ENCODE results near the gene FEV.

The FEV gene

DNA sequence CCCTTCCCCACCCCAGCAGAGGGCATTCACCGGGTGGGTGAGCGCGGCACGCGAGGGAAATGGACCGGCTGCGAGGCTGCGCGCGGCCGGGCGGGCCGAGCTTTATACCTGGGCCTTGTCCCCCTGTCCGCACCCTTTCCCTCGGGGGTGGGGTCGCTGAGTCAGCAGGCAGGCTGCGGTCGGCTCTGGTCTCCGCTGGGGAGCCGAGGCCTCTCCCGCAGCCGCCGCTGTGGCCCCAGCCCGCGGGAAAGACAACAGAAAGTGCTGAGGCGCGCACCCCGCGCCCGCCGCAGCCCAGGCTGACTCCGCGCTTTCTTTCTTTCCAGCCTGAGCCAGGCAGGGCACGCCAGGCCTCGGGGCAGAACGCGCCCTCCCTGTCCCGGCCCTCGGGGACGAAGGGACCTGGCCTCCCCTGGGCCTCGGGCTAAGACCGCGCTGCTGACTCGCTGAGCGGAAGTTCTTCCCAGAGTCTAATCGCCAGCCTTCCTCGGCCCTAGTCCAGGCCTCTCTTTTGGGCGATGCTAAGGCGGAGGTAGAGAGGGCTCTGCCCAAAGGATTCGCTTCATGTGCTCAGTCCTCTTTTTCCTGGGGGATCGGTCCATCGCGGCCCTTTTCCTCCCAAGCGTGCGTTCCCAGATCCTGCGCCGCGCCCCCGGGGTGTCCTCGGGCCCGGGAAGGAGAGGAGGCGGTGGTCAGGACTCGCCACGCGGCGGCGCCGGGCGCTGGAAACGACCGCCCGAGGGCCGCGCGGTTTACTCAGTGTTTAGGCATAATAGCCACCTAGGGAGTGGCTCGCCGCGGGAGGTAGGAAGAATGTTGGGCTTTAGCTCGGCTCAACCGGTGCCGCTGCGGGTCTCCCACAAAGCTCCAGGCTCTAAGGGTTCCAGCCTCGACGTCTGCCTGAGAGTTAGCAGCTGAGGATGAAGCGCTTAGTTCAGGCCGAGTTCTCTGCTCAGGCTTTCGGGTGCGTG is 8.6 kb upstream of the FEV start, which contains the start of gene CRYBA2:
Gene CRYBA2 (minus strand): TSS at position 78 of the 971 bp plus-strand sequence. CDS start 246 bp downstream, outside the sequence.
- H3K4me3 ChIP-seq (ENCODE audit: low read depth, low read length), result no peak within 1 kb of the TSS
- no peaks in the 10 kb centered on the region for H3K36me3 ChIP-seq
- TF ChIP-seq, protein P1, sequence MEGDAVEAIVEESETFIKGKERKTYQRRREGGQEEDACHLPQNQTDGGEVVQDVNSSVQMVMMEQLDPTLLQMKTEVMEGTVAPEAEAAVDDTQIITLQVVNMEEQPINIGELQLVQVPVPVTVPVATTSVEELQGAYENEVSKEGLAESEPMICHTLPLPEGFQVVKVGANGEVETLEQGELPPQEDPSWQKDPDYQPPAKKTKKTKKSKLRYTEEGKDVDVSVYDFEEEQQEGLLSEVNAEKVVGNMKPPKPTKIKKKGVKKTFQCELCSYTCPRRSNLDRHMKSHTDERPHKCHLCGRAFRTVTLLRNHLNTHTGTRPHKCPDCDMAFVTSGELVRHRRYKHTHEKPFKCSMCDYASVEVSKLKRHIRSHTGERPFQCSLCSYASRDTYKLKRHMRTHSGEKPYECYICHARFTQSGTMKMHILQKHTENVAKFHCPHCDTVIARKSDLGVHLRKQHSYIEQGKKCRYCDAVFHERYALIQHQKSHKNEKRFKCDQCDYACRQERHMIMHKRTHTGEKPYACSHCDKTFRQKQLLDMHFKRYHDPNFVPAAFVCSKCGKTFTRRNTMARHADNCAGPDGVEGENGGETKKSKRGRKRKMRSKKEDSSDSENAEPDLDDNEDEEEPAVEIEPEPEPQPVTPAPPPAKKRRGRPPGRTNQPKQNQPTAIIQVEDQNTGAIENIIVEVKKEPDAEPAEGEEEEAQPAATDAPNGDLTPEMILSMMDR (IDR thresholded peaks at IDR 0.05; ENCODE audit: low read depth, low read length), result no peak
- peaks cover 40% of the 10 kb centered on the region for H3K4me1 ChIP-seq
- H3K9me3 ChIP-seq, result no peaks in the 10 kb centered on the region
- no peaks in the 10 kb centered on the region for H3K27me3 ChIP-seq
- no peak for DNase-seq

DNA sequence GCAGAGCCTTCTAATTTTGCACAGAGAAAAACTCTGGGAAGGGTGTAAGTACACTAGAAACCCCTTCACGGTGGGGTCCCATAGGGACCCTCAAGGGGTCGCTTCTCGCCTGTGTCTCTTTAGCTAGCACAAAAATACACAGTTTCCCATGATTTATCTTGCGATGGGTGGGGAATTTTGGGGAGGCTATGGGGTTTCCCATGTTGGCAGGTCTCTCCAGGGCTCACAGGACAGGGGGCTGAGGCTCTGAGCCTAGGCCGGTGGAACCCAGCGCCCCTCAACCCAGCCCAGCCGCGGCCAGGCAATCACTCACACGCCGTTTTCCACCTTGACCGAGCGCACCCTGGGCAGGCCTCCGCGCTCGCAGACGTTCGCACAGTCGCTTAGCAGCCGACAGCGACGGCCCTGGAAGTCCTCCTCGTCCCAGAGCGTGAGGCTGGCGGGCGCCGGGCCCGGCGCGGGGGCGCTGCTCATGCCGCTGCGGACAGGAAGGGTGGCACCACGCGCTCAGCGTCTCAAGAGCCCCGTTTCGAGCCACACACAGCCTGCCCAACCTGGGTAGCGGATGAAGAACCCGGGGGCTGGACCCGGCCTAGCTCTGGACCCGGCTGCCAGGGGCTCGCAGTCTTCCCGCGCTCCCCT is 7.8 kb upstream of the FEV start:
- Histone ChIP-seq H3K27me3 (no peaks in the 10 kb centered on the region), H3K4me1 (peaks cover 35% of the 10 kb centered on the region), H3K9me3 (no peaks in the 10 kb centered on the region), H3K4me3 (ENCODE audit: low read depth, low read length) (no peak overlapping the region), H3K36me3 (no peaks in the 10 kb centered on the region)
- TF ChIP-seq, protein P1 (IDR thresholded peaks at IDR 0.05; ENCODE audit: low read depth, low read length), result no peak
- no peak for DNase-seq

DNA sequence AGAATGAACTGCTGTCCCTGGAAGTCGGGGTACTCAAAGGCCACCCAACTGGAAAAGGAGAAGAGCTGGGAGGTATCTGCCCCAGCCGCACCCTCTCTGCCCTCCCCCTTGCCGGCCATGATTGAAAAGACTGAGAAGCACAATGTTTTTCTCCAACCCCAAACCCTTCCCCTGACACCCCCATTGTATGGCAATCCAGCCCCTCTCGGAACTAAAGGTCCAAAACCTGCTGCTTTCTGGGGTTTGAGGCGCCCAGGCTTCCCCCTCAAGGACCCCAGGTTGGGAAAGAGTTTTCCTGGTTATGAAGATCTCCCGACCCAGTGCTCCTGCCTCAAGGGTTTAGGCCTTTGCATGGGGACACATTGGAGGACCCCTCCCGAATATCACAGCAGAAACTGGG is 7.2 kb upstream of the FEV start:
- Histone ChIP-seq H3K9me3 (no peaks in the 10 kb centered on the region), H3K27me3 (no peaks in the 10 kb centered on the region), H3K4me3 (ENCODE audit: low read depth, low read length) (no peak overlapping the region), H3K36me3 (no peaks in the 10 kb centered on the region), H3K4me1 (peaks cover 31% of the 10 kb centered on the region)
- TF ChIP-seq, protein P1 (IDR thresholded peaks at IDR 0.05; ENCODE audit: low read depth, low read length), result no peak
- DNase-seq, result no peak

DNA sequence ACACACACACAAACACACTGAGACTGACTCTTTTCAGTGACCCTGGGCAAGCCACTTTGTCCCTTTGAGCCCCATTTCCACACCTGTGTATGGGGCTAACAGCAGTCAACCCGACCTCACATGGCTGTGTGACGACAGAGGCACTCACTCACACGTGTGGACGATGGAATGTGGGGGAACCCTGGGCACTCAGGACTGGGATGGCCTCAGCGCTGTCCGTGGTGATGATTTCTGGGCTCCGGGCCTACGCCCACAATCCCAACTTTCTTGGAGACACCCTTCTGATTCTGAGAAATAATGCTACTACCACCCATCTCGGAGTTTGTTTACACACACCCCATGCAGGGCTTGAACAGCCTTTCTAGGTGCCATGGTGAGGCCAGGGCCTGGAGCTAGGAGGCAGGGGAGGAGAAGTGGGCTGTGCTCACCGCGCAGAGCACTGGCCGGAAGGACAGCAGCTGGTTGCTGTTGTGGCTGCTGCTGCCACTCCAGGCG is 6.7 kb upstream of the FEV start:
- Histone ChIP-seq H3K4me3 (ENCODE audit: low read depth, low read length) (no peak overlapping the region), H3K27me3 (no peaks in the 10 kb centered on the region), H3K4me1 (peaks cover 28% of the 10 kb centered on the region), H3K36me3 (no peaks in the 10 kb centered on the region), H3K9me3 (no peaks in the 10 kb centered on the region)
- peak; percentile 50 for DNase-seq
- TF ChIP-seq, protein P1 (IDR thresholded peaks at IDR 0.05; ENCODE audit: low read depth, low read length), result no peak

DNA sequence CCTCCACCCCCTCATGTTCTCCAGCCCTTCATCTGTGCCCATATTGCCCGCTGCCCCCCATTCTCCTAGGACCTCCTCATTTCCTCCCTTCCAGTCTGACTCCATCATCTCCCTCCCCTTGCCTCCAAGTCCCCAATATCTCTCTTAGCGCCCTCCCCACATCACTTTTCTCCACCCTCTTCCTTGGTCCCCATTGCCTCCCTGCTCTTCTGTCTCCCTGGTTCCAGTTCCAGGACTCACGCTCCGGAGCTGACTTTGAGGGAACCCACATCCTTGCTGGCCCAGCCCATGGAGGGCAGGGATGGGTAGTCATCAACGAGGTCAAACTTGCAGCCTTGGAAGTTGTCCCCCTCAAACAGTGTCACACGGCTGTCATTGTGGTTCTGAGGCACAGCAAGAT is 5.6 kb upstream of the FEV start:
- peaks cover 31% of the 10 kb centered on the region for H3K4me1 ChIP-seq
- no peaks in the 10 kb centered on the region for H3K9me3 ChIP-seq
- no peaks in the 10 kb centered on the region for H3K36me3 ChIP-seq
- DNase-seq, result no peak
- no peaks in the 10 kb centered on the region for H3K27me3 ChIP-seq
- TF ChIP-seq, protein P1 (IDR thresholded peaks at IDR 0.05; ENCODE audit: low read depth, low read length), result no peak
- H3K4me3 ChIP-seq (ENCODE audit: low read depth, low read length), result no peak overlapping the region
